Renal cortex interstitium (tissue), 11 donors: ENCODE results near the gene DOCK1. TPM values are rescaled to one million over a fixed set of nuclear protein-coding genes. Genes with fewer than 3 reads are reported as not detected.

ENCODE experiments used
- DNase-seq, 11 donors: peaks; one replicate each; pipeline ENCODE4 v3.0.0-alpha.2; 2013; ENCODE audit warnings: low read depth in 9 of 11, low spot score in 4 of 11; ENCODE audit errors: extremely low read depth in 1 of 11
- polyA plus RNA-seq, 3 donors: library from polyadenylated mRNA; unstranded; fragments of 120-200 nt; gene quantifications; one replicate each; pipeline ENCODE4 v1.2.1, GENCODE V29; 2013; ENCODE audit not compliant: insufficient read length in 3 of 3

The DOCK1 gene
- polyA plus RNA-seq, 3 donors = 62.5 to 69.5 (median 64.8) TPM

DNA sequence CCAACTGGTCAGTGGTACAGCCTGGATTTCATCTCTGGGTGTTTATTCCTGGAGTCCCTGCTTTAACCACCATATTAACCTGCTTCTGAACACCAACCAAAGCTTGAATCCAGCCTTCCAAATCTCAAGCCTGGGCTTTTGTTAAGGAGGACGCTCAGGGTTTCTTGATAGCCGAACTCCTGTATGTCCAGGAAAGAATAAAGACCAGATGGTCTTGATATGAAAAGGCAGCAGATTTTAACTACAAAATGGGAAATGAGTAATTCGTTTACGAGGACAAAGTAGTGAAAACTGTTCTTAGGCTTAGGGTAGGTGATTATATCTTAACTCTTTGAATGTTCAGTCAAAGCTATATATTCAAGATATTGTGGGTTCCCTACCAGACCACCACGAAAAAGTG is 420.3 kb downstream of the DOCK1 start:
- DNase-seq = no peak

DNA sequence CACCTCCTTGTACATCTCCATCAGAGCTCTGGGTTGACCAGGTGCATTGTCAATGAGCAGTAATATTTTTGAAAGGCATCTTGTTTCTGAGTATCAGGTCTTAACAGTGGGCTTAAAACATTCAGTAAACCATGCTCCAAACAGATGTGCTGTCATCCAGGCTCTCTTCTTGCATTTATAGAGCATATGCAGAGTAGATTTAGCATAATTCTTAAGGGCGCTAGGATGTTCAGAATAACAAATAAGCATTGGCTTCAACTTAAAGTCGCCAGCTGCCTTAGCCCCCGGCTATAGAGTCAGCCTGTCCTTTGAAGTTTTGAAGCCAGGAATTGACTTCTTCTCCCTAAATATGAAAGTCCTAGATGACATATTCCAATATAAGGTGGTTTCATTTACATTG is 421.7 kb downstream of the DOCK1 start:
- DNase-seq = no peak

DNA sequence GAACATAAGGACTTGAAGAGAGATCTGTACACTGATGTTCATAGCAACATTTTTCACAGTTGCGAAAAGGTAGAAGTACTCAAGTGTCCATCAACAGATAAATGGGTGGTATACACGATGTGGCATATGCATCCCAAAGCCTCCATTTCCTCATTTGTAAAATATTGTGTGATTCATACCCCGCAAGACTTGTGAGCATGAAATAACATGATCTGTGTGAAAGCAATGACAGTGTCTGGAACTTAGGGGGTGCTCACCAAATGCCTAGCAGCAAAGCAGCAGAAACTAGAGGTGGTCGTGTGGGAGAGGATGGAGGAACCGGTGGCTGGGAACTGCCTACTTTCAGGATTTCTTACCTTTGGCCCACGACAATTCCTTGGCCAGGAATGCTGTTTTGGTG is 426.5 kb downstream of the DOCK1 start:
- no peak for DNase-seq

DNA sequence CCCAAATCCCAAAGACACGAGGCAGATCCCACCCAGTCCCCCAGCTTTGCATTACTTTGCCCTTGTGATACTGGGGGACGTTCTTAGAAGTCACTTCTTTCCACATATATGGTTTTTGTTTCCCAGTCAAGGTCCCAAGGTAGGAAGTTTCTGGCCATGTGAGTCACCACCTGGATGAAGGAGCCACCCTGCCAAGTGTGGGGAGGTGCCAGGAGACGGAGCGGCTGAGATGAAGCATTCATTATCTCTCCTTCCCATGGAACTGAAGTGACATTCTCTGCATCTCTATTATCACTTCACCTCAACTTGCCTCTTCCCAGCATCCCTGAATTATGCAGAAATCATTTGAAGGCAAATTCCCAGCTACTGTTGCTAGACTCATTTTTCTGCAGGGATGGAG is 427.4 kb downstream of the DOCK1 start:
- DNase-seq = no peak

DNA sequence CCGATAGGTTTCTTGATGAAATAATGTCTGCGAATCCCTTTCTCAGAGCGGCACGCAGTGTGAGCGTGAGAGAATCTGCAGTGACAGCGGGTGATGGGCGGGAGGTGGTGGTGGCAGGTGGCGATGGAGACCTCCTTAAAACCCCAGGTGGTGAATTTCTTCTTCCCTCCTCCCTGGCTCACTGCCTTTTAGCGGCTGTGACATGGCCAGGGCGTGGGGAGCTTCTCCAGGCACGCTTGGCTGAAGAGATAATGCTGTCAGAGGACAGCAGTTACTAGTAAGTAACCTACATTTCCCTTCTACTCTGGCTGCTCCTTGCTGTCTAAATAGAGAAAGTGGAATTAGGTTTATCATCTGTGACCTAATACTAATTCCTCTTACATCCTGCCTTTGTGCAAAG is 432.6 kb downstream of the DOCK1 start:
- no peak for DNase-seq

DNA sequence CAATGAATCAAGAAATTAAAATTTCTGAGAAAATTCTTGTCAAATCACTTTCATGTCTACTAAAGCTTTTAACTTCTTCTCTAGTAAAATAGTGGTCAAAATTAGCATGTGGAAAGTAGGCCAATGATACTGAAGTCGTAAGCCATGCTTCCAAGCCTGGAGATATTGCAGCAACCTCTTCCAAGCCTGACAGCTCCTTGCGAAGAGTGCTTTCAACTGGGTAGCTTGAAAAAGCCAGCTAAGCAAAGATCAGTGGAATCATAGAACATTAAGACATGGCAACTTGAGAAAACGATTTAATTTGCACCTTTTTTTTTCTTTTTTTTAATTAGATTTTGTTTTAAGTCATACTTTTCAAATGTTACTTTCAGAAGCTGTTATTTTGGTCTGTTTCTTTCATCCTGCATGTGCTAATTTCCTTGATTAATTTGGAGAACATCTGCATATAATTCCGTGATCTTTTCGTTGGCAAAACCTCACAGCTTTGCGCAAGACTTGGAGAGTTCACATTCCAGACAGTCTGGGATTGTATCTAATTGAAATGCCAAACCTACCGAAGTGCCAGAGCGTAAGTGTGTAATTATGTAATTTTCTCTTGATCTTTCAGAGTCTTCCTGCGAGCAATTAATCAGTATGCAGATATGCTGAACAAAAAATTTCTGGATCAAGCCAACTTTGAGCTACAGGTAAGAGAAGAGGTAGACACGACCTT is 433.3 kb downstream of the DOCK1 start:
- no peak for DNase-seq

DNA sequence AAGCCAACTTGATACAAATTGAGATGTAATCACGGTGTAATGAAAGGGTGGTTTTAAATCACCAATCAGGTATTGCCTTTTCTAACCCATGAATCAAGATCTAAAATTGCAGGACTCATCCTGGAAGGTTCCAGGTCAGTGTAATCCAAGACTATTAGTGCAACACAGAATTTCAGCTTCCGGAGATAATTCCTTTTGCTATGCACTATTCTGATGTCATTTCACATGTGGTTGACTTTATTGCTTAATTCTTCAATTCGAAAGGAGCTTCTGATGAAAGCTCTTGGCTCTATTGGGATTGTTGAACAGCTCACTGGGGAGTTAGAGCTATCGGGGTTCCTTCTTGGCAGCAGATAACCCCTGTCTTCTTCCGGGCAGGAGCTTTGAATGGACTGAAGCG is 438.6 kb downstream of the DOCK1 start:
- DNase-seq = no peak

DNA sequence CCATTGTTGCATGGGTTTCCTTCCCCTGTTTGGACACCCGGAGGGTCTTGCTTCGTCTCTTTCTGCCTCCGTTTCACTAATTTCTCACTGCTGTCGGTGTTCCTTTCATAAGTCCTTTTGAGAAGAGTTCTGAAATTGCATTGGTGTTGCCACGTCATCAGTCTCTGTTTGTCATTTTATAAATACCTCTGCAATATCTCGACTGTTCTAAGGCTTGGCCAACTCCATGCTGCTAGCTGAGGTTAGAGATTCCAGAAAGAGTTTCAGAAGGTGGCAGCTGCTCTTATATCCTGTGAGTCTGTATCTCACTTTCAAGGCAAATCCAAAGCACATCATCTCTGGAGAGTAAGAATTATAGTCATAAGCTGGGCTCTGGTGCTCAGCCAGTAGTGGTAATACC is 439.1 kb downstream of the DOCK1 start:
- no peak for DNase-seq

DNA sequence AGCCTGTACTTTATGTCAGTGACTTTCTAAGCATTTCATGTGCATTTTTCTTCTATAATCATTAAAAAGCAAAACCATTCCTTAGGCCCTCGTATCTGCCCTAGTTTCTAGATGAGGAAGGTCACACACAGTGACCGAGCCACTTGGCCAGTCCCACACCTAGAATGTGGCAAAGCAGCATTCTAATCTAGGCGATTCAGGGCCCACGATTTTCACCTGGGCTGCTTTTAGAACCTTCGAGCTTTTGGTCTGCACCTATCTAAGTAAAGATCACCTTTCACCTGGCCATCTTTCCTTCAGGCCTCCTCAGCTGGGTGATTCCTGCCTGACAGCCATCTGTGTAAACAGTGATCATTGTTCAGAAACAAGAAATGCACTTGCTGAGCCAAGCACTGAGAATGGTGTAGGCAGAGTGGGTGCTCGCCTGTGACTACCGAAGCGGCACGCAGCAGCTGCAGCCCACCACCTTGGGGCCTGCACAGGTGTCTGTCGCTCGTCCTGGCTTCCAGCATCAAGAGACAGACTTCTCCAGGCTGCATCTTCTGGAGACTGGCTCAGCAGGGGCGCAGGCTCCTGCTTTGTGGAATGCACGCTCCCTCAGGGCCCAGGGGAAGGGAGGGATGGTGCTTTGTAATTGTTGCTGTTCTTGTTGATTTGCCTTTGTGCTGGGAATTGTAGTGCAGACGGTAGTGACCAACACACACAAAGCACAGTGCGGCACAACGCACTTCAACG is 440.2 kb downstream of the DOCK1 start:
- no peak for DNase-seq

DNA sequence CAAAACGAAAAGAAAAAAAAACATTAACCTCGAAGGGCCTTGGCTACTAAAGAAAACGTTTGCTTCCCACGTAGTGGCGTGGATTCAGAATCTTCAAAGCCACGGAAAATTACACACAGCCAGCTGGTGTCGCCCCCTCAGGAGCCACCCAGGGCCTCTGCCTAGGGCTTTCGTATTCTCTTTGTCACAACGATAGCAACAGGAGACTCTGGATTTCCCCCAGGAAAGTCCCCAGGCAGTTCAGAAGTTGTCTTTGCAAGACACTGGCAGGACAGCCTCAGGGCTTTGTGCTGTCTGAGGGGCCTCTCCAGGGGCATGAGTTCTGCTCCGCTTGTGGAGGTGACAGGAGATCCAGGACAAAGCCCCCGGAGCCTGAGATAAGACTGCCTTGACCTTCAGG is 441.4 kb downstream of the DOCK1 start:
- no peak for DNase-seq

DNA sequence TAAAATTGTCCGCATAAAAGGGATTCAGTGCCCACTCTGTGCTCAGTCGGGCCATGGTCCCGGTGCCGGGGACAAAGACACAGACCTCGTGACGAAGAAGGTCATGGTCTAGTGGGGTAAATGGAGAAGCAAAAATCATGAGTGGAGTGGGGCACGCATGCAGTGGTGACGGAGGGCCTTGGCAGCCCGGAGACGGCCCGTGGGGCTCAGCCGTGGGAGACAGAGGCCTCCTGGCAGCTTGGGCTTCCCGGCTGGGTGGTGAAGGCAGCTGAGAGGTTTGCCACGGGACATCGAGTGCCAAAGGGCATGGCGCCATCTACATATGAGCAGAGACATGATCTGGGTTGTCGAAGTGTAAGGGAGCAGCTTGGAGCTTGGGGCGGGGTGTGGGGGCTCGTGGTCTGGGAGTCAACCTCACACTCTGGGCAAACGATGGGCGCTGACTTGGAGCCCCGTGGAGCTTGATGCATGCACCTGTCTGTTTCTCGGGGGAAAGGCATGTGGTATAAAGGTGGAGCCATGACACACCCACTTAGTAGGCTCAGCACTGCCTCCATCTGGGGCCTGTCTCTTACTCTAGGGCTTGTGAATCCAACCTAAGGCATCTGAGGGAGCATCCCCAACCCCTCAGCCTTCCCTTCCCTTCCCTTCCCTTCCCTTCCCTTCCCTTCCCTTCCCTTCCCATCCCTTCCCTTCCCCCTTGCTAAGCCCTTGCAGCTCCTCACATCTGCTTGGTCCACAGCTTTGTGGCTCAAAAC is 442.2 kb downstream of the DOCK1 start:
- DNase-seq = no peak

DNA sequence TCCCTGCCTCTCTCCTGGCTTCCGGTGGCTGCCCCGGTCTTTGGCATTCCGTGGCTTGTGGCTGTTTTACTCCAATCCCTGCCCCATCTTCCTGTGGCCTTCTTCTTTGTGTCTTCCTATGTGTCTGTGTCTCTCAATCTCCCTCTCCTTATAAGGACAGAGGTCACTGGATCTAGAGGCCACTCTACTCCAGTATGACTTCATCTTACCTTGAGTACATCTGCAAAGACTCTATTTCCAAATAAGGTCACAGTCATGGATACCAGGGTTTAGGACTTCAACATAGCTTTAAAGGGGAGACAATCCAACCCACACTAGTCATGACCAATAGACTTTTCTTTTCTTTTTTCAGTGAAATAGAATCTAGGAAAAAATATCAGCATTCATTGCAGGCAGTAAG is 444.5 kb downstream of the DOCK1 start:
- DNase-seq = no peak

DNA sequence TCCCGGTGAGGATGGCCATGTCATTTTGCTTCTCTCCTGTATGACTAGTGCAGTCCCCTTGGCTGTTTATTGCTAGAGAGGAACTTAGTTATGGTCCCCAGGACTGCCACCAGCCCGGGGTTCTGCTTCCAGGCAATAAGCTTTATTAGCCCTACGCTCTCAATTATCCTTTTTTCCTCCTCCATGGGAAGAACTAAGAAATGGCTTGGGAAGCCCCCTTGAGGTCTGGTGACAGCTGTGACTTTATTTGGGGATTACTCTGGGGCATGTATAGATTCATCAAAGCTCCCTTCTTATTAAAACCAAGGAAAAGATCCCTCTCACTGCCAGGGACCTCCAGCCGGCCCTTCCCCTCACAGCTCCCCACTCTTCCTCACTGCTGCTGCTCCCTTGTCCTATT is 446.3 kb downstream of the DOCK1 start:
- DNase-seq = no peak

DNA sequence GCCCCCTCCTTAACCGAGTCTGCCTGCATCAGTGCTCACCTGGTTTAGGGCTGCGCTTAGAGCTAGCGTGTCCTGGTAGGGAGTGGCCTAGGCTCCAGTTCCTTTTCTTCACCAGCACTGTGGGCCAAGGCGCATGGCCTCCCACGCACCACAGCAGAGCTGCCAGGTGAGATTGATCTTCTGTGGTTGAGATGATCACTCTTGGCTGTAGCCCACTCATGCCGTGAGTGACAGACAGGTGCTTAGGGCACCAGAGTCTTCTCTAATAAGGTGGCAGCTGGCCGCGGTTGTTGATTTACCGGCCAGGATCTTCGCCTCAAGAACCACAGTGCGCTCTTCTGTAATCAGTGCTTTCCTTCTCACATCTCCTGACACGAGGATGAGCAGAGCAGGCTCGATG is 448.3 kb downstream of the DOCK1 start:
- DNase-seq = peak in 1 of 11 donors; percentile 7

DNA sequence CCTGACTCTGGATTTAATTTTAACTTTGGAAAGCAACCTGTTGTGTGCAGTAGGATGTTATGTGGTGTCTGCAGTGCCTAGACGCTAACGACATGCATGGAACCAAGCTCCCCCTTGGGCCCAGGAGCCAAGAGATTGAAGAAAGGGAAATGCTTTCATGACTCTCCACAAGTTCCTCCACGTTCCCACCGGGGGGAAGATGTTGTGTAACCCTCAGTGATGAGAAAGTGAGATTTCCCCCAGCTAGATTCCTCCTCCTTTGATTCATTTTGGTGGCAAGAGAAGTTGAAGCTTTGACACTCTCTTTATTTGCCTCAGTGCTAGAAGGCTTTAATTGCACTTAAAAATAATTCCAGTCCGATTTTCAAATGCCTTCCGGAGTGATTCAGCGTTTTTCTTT is 449.0 kb downstream of the DOCK1 start:
- no peak for DNase-seq

DNA sequence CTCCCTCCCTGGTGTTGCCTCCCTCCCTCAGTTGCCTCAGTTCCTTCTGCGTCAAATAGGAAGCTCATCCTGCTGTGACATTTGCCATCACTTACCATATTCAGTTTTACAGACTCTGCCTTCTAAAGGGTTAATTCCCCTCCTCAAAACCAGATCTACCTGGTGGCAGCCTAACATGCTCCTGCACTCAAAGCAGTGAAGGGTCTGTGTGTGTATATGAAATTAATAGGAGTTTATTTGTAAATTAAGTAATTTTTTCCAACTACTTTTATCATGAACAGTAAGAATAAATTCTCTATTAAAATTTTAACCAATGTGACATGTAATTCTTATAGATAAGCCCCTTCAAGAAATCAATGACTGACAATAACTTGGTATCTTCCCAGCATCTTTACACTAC is 449.8 kb downstream of the DOCK1 start:
- DNase-seq = no peak

DNA sequence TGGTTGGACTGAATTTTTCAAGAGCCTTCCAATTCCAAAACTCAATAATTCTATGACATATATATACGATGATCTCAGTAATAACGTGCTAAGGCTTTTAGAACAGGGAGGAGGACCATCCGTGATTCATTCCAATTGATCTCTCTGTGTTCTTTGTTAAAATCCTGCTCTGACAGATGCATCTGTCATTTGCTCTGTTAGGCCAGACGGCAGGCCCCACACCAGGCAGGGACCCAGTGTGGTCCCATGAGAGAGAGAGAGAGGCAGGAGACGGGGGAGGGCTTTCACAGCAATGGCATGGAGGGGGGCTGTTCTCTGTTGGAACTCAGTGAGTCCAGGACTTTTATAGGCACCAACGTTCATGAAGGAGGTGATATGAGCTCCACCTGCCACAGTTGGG is 451.1 kb downstream of the DOCK1 start:
- no peak for DNase-seq

DNA sequence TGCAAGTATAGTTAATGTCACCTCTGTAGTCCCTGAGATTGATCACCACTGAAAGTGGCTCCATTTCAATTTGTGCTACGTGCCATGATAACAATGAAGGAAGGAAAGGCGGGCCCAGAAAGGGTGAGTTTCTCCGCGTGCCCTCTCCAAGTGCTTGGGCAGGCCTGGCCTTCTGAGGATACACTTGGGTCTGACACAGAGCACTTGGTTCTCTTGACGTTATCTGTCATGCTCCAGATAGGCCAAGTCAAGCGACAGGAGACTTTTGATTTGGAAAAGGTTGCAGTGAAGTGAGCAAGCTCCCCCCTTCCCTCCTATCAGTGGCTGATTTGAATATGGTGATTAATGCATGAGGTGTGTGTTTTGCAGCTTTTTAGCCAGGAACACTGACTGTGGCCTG is 452.0 kb downstream of the DOCK1 start:
- DNase-seq = no peak

DNA sequence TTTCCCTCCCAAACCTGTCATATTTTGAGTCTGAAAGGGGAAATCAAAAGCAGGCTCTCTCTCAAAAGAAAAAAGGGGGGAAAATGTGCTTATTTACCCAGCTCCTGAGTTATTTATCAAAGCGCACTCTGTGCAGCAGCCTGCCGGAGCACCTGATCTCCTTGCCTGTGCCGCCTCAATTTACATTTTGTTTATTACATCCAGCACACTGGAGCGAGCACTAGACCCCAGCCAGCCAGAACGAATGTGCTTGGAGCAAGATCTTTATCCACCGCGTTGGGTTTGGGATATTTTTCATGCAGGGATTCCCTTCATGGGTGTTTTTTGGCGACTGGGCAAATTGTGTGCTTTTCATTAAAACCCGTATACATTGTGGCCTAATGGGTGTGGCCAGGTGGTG is 453.1 kb downstream of the DOCK1 start:
- DNase-seq = peak in 3 of 11 donors; percentile 27 to 49 (median 39)

DNA sequence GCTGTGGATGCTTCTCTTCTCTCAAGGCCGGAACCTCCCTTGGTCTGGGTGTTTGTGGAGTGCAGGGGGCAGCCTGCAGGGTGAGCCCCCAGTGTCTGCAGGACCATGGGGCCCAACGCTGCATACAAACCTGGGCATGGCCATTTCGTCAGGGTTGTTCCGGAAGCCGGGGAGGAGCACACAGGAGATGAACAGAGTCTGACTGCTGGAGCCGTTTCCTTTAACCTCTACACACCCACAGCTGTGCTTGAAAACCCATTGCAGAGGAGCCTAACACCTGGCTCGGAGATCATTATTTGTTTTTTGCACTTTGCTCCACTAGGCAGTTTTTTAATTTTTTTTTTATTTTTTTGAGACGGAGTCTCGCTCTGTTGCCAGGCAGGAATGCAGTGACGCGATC is 458.8 kb downstream of the DOCK1 start:
- no peak for DNase-seq
